ENCODE measurements around the gene CUTA. TPM values are rescaled to one million over a fixed set of nuclear protein-coding genes. Genes with fewer than 3 reads are reported as not detected.

CUTA gene
- 51.8 and 59.5 TPM in 2 replicates for total RNA-seq

GRCh38 chr6:33417903-33418689 is at the start of gene CUTA:
TSS of gene CUTA (minus strand) at chr6:33418107. CDS start at chr6:33418000, 107 bp downstream.

GRCh38 chr6:33454009-33454946 is 36.4 kb upstream of the CUTA start, which contains the start of gene ZBTB9:
TSS of gene ZBTB9 (plus strand) at chr6:33454576. CDS start at chr6:33455101, 525 bp downstream.

GRCh38 chr6:33419580-33420490 is 1.9 kb upstream of the CUTA start, which contains the start of gene SYNGAP1:
TSS of gene SYNGAP1 (plus strand) at chr6:33420065. CDS start at chr6:33420265, 200 bp downstream.

GRCh38 chr6:33410711-33411631 is 6.9 kb downstream of the CUTA start, which contains the start of gene PHF1:
TSS of gene PHF1 (plus strand) at chr6:33411014. CDS start at chr6:33412264, 1,250 bp downstream.

GRCh38 chr6:33391278-33391921 is 26.5 kb downstream of the CUTA start, which contains the start of gene KIFC1:
TSS of gene KIFC1 (plus strand) at chr6:33391823. CDS start at chr6:33391986, 163 bp downstream.

Other genes starting within 250 kb of the CUTA start
- gene COL11A2, start 225.6 kb downstream of the CUTA start, total RNA-seq, result 0.26 and 0.33 TPM in 2 replicates
- gene RXRB, start 217.4 kb downstream of the CUTA start, total RNA-seq, result 19.8 and 24.4 TPM in 2 replicates
- 86.5 and 115 TPM in 2 replicates for gene SLC39A7, start 217.2 kb downstream of the CUTA start, total RNA-seq
- gene HSD17B8, start 213.5 kb downstream of the CUTA start, total RNA-seq, result 8.2 and 9.4 TPM in 2 replicates
- gene RING1, start 209.6 kb downstream of the CUTA start, total RNA-seq, result 24.7 and 25.6 TPM in 2 replicates
- 29.3 and 30.0 TPM in 2 replicates for gene VPS52, start 146.2 kb downstream of the CUTA start, total RNA-seq
- 4,072 and 4,082 TPM in 2 replicates for gene RPS18, start 146.0 kb downstream of the CUTA start, total RNA-seq
- gene B3GALT4, start 141.0 kb downstream of the CUTA start, total RNA-seq, result 4.3 and 10.0 TPM in 2 replicates
- 61.7 and 63.3 TPM in 2 replicates for gene WDR46, start 128.9 kb downstream of the CUTA start, total RNA-seq
- 26.5 and 30.2 TPM in 2 replicates for gene PFDN6, start 128.5 kb downstream of the CUTA start, total RNA-seq
- 55.5 and 57.6 TPM in 2 replicates for gene RGL2, start 119.2 kb downstream of the CUTA start, total RNA-seq
- gene TAPBP, start 104.0 kb downstream of the CUTA start, total RNA-seq, result 44.0 and 48.9 TPM in 2 replicates
- gene ZBTB22, start 100.4 kb downstream of the CUTA start, total RNA-seq, result 14.4 and 20.3 TPM in 2 replicates
- gene DAXX, start 95.1 kb downstream of the CUTA start, total RNA-seq, result 37.4 and 54.5 TPM in 2 replicates
- 3.1 and 3.8 TPM in 2 replicates for gene KIFC1, start 26.3 kb downstream of the CUTA start, total RNA-seq
- 10.0 and 11.5 TPM in 2 replicates for gene PHF1, start 7.1 kb downstream of the CUTA start, total RNA-seq
- gene SYNGAP1, start 2.0 kb upstream of the CUTA start, total RNA-seq, result 1.7 and 2.9 TPM in 2 replicates
- 4.6 and 7.0 TPM in 2 replicates for gene ZBTB9, start 36.5 kb upstream of the CUTA start, total RNA-seq
- gene BAK1, start 162.2 kb upstream of the CUTA start, total RNA-seq, result 13.2 and 21.1 TPM in 2 replicates
- 7.4 and 18.3 TPM in 2 replicates for gene ITPR3, start 203.2 kb upstream of the CUTA start, total RNA-seq